OCI-LY1 (cell line): ENCODE data around the gene GLI3.

Experiments
- CTCF ChIP-seq: fragments of 200-600 bp; sonication (generic), shearing (Covaris generic); IDR thresholded peaks from 2 replicates; pipeline ENCODE4 v1.5.1; 2017; ENCODE audit warnings: mild to moderate bottlenecking, antibody characterized with exemption, low read length, moderate library complexity, mixed read lengths
- EZH2 ChIP-seq: fragments of 200-600 bp; sonication (generic), shearing (Covaris generic); IDR thresholded peaks from 2 replicates; pipeline ENCODE4 v1.8.0; 2017; ENCODE audit warnings: borderline replicate concordance, mixed run types, mild to moderate bottlenecking, antibody characterized with exemption, low read length, moderate library complexity, mixed read lengths

DNA sequence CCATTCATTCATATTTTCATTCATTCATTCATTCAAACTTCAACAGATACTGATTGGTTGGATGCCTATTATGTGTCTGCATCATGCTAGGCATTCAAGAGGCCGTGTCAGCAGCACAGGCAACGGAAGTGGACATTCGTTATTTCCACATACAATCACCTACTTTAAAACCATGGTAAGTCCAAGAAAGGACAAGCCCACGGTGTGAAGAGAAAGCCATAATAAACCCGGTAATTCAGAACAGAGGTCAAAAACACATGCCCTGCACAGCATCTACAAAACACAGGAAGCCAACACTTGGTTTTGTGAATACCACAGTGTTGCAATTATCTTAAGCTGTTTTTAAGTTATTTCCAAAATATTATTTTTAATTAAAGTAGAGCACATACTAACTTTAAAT, 126.7 kb downstream of the GLI3 start:
- TF ChIP-seq CTCF (no peak), EZH2 (no peak)
